GM08714 (cell line): ENCODE data around the gene PPP1R7.
A peak's percentile ranks its signal among the peaks of the same experiment; 100 is the strongest.

Experiments
- H3K4me3 ChIP-seq: fragments of 200-500 bp; sonication (Bioruptor generic); 2 replicates; pipeline ENCODE4 v1.5.1; 2014; ENCODE audit warnings: mild to moderate bottlenecking, low read length, inconsistent platforms
- ZNF274 ChIP-seq: IDR thresholded peaks from 2 replicates; pipeline ENCODE4 v1.6.1; 2012; ENCODE audit warnings: mild to moderate bottlenecking, low read depth, low read length

PPP1R7 gene

DNA sequence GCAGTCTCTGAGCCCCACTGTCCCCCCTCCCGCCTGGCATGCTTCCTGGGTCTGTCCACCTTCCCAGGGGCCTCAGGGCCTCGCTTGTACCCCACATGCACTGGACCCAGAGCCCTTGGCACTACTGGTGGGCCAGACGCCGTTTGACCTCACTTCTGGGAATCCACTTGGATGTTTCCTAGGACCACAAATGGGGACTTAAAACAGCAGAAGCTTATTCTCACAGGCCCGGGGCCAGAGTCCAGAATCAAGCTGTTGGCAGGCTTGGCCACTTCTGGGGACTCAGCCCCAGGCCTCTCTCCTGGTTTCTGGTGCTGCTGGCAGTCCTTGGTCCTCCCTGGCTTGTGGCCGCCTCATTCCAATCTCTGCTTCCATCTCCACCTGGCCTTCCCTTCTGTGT, 57.8 kb downstream of the PPP1R7 start:
- H3K4me3 ChIP-seq, result no peak overlapping the region
- no peak for TF ChIP-seq ZNF274

- H3K4me3 ChIP-seq, result no peak overlapping the region
- no peak for TF ChIP-seq ZNF274
These were observed 59.0 kb downstream of the PPP1R7 start for GRCh38 chr2:241209271-241209670.

GRCh38 chr2:241211276-241211675, 61.0 kb downstream of the PPP1R7 start:
- H3K4me3 ChIP-seq, result no peak overlapping the region
- no peak for TF ChIP-seq ZNF274

DNA sequence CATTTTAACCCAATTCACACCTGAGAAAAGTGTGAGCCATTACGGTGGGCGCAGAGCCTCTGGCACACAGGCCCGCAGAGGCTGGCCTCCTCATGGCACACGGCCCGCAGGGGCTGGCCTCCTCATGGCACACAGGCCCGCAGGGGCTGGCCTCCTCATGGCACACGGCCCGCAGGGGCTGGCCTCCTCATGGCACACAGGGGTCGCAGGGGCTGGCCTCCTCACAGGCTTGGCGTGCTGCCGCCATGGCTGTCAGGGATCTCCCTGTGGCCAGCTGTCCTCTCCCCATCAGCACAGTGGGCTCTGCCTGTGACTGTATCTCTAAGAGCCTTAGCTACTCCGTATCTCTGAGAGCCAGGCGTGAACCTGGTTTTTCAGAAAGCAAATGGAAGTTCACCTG, 62.8 kb downstream of the PPP1R7 start:
- TF ChIP-seq ZNF274, result no peak
- no peak overlapping the region for H3K4me3 ChIP-seq

DNA sequence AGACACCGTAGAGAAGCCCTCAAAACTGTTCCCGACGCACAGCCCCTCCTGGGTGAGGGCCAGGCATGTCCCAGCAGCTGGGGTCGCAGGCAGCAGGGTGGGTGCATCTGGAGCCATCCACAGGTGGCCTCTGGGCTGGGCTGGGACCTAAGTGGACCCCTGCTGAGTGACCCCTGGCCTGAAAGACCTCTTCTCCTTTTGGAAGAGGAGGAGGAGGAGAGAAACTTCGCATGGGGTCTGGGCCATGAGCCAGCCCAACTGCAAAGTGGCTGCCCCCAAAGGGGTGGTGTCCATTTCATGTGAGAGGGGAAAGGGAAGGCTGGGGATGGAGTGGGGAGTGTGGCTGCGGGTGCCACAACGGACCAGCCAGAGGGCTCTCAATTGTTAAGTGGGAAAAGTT, 63.3 kb downstream of the PPP1R7 start:
- no peak overlapping the region for H3K4me3 ChIP-seq
- no peak for TF ChIP-seq ZNF274

GRCh38 chr2:241214209-241214608, 63.9 kb downstream of the PPP1R7 start:
- TF ChIP-seq ZNF274, result no peak
- H3K4me3 ChIP-seq, result no peak overlapping the region

- H3K4me3 ChIP-seq, result no peak overlapping the region
- no peak for TF ChIP-seq ZNF274
These were observed 64.5 kb downstream of the PPP1R7 start for GRCh38 chr2:241214766-241215165.

- no peak for TF ChIP-seq ZNF274
- no peak overlapping the region for H3K4me3 ChIP-seq
These were observed 65.2 kb downstream of the PPP1R7 start for GRCh38 chr2:241215421-241215820.

- H3K4me3 ChIP-seq, result no peak overlapping the region
- TF ChIP-seq ZNF274, result no peak
These were observed 66.0 kb downstream of the PPP1R7 start for GRCh38 chr2:241216211-241216761.

- TF ChIP-seq ZNF274, result no peak
- H3K4me3 ChIP-seq, result peak overlapping the region; percentile 57; the same call in 1 of the 2 replicates
These were observed 67.2 kb downstream of the PPP1R7 start for GRCh38 chr2:241217320-241218031.

DNA sequence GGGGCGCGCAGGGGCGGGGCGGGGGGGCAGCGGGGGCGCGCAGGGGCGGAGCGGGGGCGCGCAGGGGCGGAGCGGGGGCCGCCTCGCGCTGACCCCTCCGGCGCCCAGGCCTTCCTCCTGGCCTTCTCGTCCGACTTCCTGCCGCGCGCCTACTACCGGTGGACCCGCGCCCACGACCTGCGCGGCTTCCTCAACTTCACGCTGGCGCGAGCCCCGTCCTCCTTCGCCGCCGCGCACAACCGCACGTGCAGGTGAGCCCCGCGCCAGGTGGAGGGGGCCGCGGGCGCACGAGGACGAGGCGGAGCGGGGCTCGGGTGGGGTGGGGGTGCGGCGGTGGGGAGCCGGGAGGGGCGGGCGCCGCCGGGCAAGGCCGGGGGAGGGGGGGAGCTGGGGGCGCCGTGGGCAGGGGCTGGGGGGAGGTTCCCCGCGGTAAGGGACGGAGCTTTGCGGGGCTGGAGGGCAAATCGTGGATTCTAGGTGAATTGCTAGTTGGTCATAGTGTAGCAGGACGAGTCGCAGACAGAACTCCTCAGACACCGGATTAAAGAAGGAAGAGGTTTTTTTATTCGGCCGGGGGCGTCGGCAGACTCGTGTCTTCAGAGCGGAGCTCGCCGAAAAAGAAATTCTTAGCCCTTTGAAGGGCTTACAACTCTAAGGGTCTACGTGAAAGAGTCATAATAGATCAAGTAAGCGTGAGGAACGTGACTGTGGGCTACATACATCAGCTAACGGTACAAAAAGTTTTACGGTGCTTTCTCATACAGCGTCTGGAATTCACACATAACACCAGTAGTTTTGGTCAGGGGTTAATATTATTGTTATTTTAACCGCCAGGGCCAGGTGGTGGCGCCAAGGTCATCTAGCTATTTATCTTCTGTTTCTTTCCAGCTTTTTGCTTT, 68.1 kb downstream of the PPP1R7 start:
- H3K4me3 ChIP-seq, result peak overlapping the region; percentile 70
- no peak for TF ChIP-seq ZNF274

DNA sequence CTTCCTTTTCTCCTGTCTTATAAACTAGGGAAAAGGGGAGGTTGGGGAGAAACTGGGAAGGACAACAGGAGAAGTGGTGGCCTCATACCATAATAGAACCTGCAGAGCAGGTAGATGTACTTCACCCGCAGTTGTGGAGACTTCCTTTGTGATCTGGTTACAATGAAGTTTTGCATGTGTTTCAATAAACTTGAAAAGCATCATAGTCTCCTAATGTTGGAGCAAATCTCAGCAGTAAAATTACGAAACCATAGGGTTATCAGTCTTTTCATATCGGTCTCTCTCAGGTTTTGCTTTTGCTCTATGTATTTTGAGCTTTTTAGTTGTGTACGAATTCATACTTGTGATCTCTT, 68.7 kb downstream of the PPP1R7 start:
- TF ChIP-seq ZNF274, result no peak
- peak overlapping the region; percentile 70 for H3K4me3 ChIP-seq

DNA sequence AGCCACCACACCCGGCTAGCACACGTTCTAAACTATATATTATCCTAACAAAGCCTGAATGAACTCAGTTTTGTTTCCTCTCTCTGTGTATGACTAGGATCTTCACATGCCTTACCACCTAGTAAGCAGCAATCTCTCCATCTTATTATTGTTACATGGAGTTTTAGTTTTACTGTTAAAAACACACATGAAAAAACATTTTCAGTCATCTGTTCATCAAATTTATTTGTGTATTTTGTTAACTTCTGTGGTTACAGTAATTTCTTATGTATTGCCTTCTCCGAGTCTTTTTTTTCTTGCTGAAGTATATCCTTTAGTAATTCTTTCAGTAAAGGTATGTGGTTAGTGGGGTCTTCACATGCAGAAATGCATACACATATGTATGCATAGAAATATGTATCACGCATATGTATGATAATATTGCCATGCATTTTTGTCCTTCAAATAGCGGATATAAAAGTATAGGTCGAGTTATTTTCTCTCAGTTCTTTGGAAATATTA, 69.6 kb downstream of the PPP1R7 start:
- H3K4me3 ChIP-seq, result no peak overlapping the region
- no peak for TF ChIP-seq ZNF274

- no peak overlapping the region for H3K4me3 ChIP-seq
- TF ChIP-seq ZNF274, result no peak
These were observed 73.1 kb downstream of the PPP1R7 start for GRCh38 chr2:241223211-241224017.
